HG03342 (cell line): Measurements from ENCODE around the gene TOP1.
"Not testable (repeated sequence)": the region's sequence is repeated elsewhere in the genome, so short reads cannot be mapped to it uniquely, and the experiment has no call there.

Experiments
- ATAC-seq: cut with Tn5 transposase; IDR thresholded peaks from one replicate; pipeline ENCODE4 v1.9.1; 2021; ENCODE audit warnings: mild to moderate bottlenecking, moderate library complexity; ENCODE audit not compliant: unreplicated experiment

TOP1 gene

DNA sequence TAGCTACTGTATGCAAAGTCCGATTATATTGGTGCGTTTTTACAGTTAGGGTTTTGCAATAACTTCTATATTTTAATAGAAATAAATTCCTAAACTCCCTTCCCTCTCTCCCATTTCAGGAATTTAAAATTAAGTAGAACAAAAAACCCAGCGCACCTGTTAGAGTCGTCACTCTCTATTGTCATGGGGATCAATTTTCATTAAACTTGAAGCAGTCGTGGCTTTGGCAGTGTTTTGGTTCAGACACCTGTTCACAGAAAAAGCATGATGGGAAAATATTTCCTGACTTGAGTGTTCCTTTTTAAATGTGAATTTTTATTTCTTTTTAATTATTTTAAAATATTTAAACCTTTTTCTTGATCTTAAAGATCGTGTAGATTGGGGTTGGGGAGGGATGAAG lies 95.0 kb downstream of the TOP1 start:
- ATAC-seq = no peak

DNA sequence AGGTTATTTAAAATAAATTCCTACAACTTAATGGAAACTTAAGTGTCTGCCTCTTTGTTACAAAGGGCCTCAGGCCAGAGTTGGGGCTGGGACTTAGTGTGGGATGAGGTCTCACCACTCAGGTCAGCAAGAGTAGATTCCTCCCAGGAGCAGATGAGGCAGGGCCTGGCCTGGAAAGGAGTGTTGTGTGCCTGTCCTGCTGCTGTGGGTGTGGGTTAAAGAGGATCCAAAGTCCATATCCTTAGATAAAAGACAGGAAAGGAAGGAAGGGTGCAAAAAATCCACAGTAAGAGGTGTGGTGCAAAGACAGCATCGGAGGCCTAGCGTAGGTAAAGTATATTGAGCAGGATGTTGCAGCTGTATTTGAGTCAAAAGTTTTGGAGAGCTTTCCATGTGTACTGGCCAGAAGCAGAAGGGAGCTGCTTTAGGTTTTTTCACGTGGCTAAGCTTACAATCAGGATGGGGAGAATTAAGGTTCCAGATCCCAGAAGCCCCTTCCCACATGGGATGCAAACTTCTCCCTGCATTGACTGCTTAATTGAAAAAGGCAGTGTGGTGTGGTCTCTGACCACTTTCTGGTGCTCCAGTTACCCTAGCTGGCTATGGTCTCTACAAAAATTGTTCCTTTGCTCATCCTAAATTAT lies 96.0 kb downstream of the TOP1 start:
- ATAC-seq = no peak

DNA sequence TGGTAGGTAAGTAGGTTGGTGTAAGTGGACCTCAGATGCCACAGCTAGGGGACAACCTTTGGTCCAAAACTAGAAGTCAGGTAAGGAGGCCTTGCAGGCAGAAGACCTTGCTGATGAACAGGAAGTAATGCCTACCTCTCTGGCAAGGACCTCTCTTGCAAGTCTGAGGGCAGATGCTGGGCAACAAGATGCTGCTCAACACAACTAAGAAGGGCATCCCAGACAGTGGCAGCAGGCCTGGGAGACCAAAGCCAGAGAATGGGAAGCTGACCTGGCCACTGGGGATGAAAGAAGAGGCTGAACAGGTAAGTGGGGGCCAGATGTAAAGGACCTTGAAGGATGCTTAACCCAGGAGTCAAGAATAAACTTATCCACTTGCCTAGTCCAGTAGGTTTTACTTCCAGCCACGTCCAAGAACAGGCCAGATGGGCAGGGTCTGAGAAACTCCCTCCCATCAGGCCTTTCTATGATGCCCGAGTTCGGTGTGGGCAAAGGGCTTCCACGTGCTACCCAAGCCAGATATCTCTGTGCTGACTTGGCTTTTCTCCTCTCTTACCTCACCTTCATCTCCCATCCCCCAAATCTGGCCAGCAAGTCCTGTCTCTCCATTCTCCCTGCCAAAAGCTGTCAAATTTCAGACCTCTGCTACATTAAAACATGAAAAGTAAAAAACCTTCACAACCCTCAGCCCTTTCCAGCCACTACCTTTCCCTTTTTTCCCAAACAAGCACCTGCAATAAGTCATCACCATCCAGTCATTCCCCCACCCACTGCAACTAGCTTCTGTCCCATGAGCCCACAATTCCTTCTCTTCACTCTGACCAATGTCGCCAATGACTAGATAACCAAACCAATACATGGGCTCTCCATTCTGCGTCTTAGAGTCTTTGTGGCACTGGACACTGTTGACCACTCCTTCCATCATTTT lies 97.2 kb downstream of the TOP1 start:
- no peak for ATAC-seq

DNA sequence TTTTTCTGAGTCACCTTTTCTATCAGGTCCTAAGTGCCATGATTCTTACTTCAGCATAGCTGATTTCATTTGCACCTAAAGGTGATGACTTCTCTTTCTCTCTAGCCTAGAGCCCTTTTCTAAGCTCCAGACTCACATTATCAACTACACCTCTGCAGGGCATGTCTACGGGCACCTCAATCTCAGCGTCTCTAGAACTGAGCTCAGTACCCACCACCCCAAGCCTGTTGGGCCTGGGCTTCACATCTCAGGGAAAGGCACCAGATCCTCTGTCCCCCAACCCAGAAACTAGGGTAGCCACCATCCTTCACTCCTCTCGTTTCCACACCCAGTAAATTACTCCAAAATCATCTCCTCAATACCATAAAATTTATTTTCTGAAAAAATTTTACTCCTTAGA lies 98.1 kb downstream of the TOP1 start:
- ATAC-seq = no peak

DNA sequence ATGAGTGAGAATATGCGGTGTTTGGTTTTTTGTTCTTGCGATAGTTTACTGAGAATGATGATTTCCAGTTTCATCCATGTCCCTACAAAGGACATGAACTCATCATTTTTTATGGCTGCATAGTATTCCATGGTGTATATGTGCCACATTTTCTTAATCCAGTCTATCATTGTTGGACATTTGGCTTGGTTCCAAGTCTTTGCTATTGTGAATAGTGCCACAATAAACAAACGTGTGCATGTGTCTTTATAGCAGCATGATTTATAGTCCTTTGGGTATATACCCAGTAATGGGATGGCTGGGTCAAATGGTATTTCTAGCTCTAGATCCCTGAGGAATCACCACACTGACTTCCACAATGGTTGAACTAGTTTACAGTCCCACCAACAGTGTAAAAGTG lies 99.7 kb downstream of the TOP1 start:
- ATAC-seq = not testable (repeated sequence)

- ATAC-seq = no peak
These were observed 103.2 kb downstream of the TOP1 start for GRCh38 chr20:41131594-41132387.

GRCh38 chr20:41132388-41132775 lies 103.8 kb downstream of the TOP1 start:
- not testable (repeated sequence) for ATAC-seq

DNA sequence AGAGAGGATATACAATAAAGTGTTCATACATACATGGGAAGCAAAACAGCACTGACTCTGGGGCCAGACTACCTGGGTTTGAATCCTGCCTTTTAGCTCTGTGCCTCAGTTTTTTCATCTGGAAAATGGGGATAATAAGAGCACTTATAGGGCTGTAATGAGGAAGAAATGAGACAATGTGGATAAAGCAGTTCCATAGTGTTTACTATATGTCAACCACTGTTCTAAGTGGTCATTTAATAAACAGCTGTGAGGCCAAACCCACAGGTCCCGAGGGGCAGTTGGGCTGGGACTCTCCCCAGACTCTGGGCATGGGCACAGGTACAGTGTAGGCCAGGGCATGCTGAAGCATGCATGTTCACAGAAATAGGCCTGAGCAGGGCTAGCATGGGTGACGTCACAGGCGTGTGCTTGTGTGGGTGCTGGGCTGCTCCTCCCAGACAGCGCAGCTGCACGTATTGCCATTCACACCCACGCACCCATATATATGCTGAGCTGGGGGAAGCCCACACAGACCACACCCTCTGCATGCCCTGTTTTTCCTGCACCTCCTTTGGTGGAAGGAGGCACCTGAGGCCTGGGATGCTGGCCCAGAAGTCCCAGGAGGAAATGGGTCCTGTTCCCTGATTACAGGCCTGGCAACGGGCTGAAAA lies 105.2 kb downstream of the TOP1 start:
- ATAC-seq = no peak

DNA sequence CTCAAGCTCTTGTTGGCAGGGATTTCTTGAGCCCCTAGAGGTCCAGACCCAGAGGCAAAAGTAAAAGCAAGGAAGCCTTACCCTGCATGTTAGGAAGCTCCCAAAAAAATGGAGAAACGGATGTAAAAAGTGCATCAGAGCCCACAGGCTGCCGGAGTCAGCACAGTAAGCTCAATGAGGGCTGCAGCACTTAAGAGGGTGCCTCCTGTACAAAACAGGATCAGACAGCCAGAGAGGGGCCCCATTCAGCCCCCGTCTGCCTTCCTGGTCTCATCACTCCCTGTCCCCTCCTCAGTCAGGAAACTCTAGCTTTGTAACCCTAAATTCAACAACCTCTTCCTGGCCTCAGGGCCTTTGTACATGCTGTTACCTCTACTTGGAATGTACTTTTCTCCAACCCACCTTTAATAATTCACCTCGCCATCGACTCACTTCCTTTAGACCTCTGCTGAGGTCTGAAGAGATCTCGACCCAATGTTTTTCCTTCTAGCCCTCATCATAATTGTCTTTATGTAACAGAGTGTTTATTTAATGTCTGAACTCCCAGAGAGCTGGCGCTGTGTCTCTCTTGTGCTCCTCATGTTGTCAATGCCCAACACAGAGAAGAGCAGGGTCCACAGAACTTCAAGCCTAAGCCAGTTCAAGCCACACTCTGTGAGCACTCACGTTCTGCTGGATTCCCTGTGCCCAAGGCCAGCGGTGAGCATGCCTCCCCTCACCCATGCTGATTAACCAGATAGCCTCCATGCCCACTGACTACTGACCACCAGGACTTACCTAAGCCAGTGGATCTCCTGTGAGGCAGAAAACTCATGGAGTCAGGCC lies 106.0 kb downstream of the TOP1 start:
- ATAC-seq = no peak

- ATAC-seq = no peak
These were observed 106.7 kb downstream of the TOP1 start for GRCh38 chr20:41135187-41135887.

GRCh38 chr20:41135888-41136679 lies 107.5 kb downstream of the TOP1 start:
- ATAC-seq = no peak

DNA sequence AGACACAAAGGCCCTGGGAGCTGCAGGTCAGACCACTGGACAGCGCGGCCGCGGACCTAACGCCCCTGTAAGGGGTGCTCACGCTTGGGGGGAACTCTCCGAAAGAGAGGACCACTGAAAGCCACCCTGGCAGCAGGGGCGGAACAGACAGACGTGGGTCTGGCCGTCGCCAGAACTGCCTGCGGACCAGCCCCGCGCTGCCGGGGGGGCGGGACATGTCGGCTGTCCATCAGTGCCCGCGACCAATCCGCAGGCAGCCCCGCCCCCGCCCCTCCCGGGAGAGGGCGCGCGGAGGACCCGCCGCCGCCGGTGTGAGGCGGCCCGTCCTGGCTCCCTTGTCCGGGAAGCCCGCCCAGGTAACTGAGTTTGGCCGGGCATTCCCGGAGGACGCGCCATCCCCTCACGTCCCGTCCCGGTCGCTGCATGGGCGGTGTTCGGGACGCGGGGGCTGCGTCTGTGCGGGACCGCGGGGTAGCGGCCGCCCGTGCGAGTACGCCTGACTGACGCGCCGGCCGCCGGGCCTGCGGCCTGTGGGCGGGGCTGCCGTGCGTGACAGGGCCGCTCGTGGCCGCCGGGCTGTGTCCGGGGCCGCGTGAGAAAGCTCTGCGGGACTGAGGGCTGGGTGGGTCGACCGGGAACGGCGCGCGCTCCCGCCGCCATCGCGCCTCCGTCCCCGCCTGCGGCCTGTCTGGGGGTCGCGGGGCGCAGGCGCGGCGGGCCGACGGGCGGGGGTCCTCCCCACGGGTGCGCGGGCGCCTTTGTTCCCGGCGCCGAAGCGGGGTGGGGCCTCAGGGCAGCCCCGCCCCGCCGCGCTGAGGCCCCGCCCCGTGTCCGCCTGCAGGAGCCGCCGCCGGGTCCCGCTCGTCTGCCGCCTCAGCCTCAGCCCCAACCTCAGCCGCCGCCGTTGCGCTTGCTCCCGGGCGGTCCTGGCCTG lies 108.3 kb downstream of the TOP1 start, which contains the start of gene PLCG1:
TSS of gene PLCG1 (plus strand) at position 864 of the 934 bp plus-strand sequence. CDS start 99 bp downstream, outside the sequence.
- ATAC-seq = peak; percentile 53

GRCh38 chr20:41137614-41138474 lies 109.2 kb downstream of the TOP1 start:
- peak; percentile 23 for ATAC-seq

- no peak for ATAC-seq
These were observed 110.0 kb downstream of the TOP1 start for GRCh38 chr20:41138475-41139226.

DNA sequence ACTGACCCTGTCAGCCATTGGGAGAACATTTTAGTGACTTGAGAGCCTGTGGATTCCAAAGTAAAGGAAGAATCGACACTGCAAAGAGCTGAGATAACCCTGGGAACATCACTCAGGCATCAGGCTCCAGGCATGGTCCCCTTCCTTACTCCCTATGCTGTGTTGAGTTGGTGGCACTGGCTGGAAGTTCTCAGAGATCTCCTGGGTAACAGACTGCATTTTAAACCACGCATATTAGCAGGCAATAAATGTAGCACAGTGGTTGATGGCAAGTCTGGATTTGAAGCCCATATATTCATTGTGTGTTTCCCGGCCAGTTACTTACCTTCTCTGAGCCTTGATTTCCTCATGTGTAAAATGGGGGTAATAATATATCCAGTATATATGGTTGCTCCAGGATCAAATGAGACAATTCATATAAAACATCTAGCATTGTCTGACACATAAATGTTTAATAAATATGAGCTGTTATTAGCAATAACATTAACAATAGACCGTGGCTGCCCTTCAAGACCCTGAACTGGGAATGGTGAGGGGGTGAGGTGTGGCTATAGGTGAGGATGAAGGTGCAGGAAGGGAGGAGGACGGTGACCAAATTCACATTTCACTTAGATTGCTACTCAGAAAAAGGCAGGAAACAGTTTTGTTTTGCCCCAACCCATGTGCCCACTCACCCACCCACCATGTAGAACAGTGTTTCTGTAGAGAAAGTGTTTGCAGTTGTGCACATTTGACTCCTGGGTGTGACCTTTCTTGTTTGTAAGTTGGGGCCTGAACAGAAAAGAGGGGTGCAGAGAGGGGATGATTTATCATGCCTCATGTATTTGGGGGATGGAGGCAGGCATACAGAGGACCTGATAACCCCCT lies 110.8 kb downstream of the TOP1 start:
- no peak for ATAC-seq
